ENCODE data around the gene NGEF.

- TF ChIP-seq CTCF (IDR thresholded peaks at IDR 0.05), result no peak
- TF ChIP-seq POLR2A (IDR thresholded peaks at IDR 0.05), result no peak
Observed at GRCh38 chr2:233051241-233052149, 38.4 kb upstream of the NGEF start.
